SK-N-SH treated with all-trans-retinoic acid at 6 μM for 48 hours (cell line): ENCODE measurements around the gene NTM.

ENCODE experiments used
- ATAC-seq: fragments of 200-7000 bp; cut with Tn5 transposase; 3 replicates; pipeline ENCODE4 v1.9.1; 2020; ENCODE audit warnings: mild to moderate bottlenecking, moderate library complexity
- ARNTL ChIP-seq: fragments of 450-650 bp; formaldehyde crosslinking; IDR thresholded peaks from 2 replicates; pipeline ENCODE4 v1.5.0; 2020; ENCODE audit warnings: low read depth, mild to moderate bottlenecking, moderate library complexity, borderline replicate concordance
- BACH2 ChIP-seq: fragments of 250-450 bp; sonication (Bioruptor Pico); IDR thresholded peaks from 2 replicates; pipeline ENCODE4 v1.9.0; 2021; ENCODE audit warnings: mild to moderate bottlenecking, borderline replicate concordance
- CREB5 ChIP-seq: fragments of 250-450 bp; sonication (Bioruptor Pico); IDR thresholded peaks from 2 replicates; pipeline ENCODE4 v1.5.1; 2020; ENCODE audit warnings: low read depth, mild to moderate bottlenecking, moderate library complexity
- CSDC2 ChIP-seq: fragments of 250-450 bp; sonication (Bioruptor Pico); IDR thresholded peaks from 2 replicates; pipeline ENCODE4 v1.5.0; 2020; ENCODE audit warnings: mild to moderate bottlenecking, moderate library complexity
- CSRNP3 ChIP-seq: fragments of 250-450 bp; sonication (Bioruptor Pico); IDR thresholded peaks from 2 replicates; pipeline ENCODE4 v1.5.1; 2021; ENCODE audit warnings: mild to moderate bottlenecking, moderate library complexity
- ESRRG ChIP-seq: fragments of 250-450 bp; sonication (Bioruptor Pico); IDR thresholded peaks from 2 replicates; pipeline ENCODE4 v1.6.1; 2021; ENCODE audit warnings: mild to moderate bottlenecking
- PATZ1 ChIP-seq: fragments of 250-450 bp; sonication (Bioruptor Pico); IDR thresholded peaks from 2 replicates; pipeline ENCODE4 v1.8.0; 2020; ENCODE audit warnings: mild to moderate bottlenecking, moderate library complexity, borderline replicate concordance
- POU6F1 ChIP-seq: fragments of 250-450 bp; sonication (Bioruptor Pico); IDR thresholded peaks from 2 replicates; pipeline ENCODE4 v1.8.0; 2021; ENCODE audit warnings: low read depth, mild to moderate bottlenecking, moderate library complexity, borderline replicate concordance
- PPARA ChIP-seq: fragments of 250-450 bp; sonication (Bioruptor Pico); IDR thresholded peaks from 2 replicates; pipeline ENCODE4 v1.5.0; 2020; ENCODE audit warnings: mild to moderate bottlenecking, borderline replicate concordance
- RARB ChIP-seq: fragments of 250-450 bp; sonication (Bioruptor Pico); IDR thresholded peaks from 2 replicates; pipeline ENCODE4 v1.8.0; 2021; ENCODE audit warnings: mild to moderate bottlenecking, moderate library complexity
- SNAI2 ChIP-seq: fragments of 250-450 bp; sonication (Bioruptor Pico); IDR thresholded peaks from 2 replicates; pipeline ENCODE4 v1.5.0; 2020; ENCODE audit warnings: mild to moderate bottlenecking, moderate library complexity
- TCF4 ChIP-seq: fragments of 250-450 bp; sonication (Bioruptor Pico); IDR thresholded peaks from 2 replicates; pipeline ENCODE4 v1.8.0; 2021; ENCODE audit warnings: mild to moderate bottlenecking, moderate library complexity, borderline replicate concordance
- TOX ChIP-seq: fragments of 250-450 bp; sonication (Bioruptor Pico); IDR thresholded peaks from 2 replicates; pipeline ENCODE4 v1.8.0; 2021; ENCODE audit warnings: mild to moderate bottlenecking, moderate library complexity, borderline replicate concordance
- ZC3H10 ChIP-seq: fragments of 250-450 bp; sonication (Bioruptor Pico); IDR thresholded peaks from 2 replicates; pipeline ENCODE4 v1.5.1; 2021; ENCODE audit warnings: mild to moderate bottlenecking, moderate library complexity
- ZFP3 ChIP-seq: fragments of 250-450 bp; sonication (Bioruptor Pico); IDR thresholded peaks from 2 replicates; pipeline ENCODE4 v1.5.0; 2020; ENCODE audit warnings: mild to moderate bottlenecking, moderate library complexity
- ZFP30 ChIP-seq: fragments of 450-650 bp; formaldehyde crosslinking; IDR thresholded peaks from 2 replicates; pipeline ENCODE4 v1.5.0; 2022; ENCODE audit warnings: mild to moderate bottlenecking, moderate library complexity
- ZNF565 ChIP-seq: fragments of 450-650 bp; formaldehyde crosslinking; conservative IDR thresholded peaks from 2 replicates; pipeline ENCODE4 v1.5.0; 2020; ENCODE audit warnings: low read depth, mild to moderate bottlenecking, moderate library complexity
- ZNF70 ChIP-seq: fragments of 450-650 bp; formaldehyde crosslinking; IDR thresholded peaks from 2 replicates; pipeline ENCODE4 v1.5.0; 2020; ENCODE audit warnings: mild to moderate bottlenecking, moderate library complexity
- ZNF8 ChIP-seq: fragments of 450-650 bp; formaldehyde crosslinking; IDR thresholded peaks from 2 replicates; pipeline ENCODE4 v1.5.0; 2020; ENCODE audit warnings: mild to moderate bottlenecking, moderate library complexity

Gene NTM

GRCh38 chr11:132075447-132075846 is 705.0 kb downstream of the NTM start (continued):
- TF ChIP-seq POU6F1 (CRISPR knock-in tag) (no peak), ZNF70 (CRISPR knock-in tag) (no peak)

- TF ChIP-seq ZC3H10 (CRISPR knock-in tag) (no peak), CREB5 (no peak), CSRNP3 (CRISPR knock-in tag) (no peak), CSDC2 (CRISPR knock-in tag) (no peak), PATZ1 (CRISPR knock-in tag) (no peak), ZNF565 (CRISPR knock-in tag) (no peak), TOX (CRISPR knock-in tag) (no peak), ZFP30 (CRISPR knock-in tag) (no peak), PPARA (CRISPR knock-in tag) (no peak), POU6F1 (CRISPR knock-in tag) (no peak)
- no peak for ATAC-seq
Observed at GRCh38 chr11:132077416-132077815, 707.0 kb downstream of the NTM start.

GRCh38 chr11:132078264-132079076 is 708.1 kb downstream of the NTM start:
- no peak for ATAC-seq
- TF ChIP-seq TCF4: no peak
- TF ChIP-seq PPARA (CRISPR knock-in tag): no peak
- no peak for TF ChIP-seq CSRNP3 (CRISPR knock-in tag)
- no peak for TF ChIP-seq ZNF8 (CRISPR knock-in tag)
- no peak for TF ChIP-seq CSDC2 (CRISPR knock-in tag)
- TF ChIP-seq ZC3H10 (CRISPR knock-in tag): no peak
- no peak for TF ChIP-seq ESRRG
- TF ChIP-seq SNAI2: no peak
- no peak for TF ChIP-seq ZNF70 (CRISPR knock-in tag)
- TF ChIP-seq RARB (CRISPR knock-in tag): no peak
- no peak for TF ChIP-seq ZFP30 (CRISPR knock-in tag)

GRCh38 chr11:132080127-132080526 is 709.7 kb downstream of the NTM start:
- no peak for ATAC-seq
- no peak for TF ChIP-seq ESRRG
- TF ChIP-seq ZC3H10 (CRISPR knock-in tag): no peak
- TF ChIP-seq CSDC2 (CRISPR knock-in tag): no peak
- no peak for TF ChIP-seq POU6F1 (CRISPR knock-in tag)
- no peak for TF ChIP-seq ARNTL (CRISPR knock-in tag)
- TF ChIP-seq BACH2: no peak
- no peak for TF ChIP-seq PATZ1 (CRISPR knock-in tag)
- TF ChIP-seq ZFP3 (CRISPR knock-in tag): no peak
- TF ChIP-seq CREB5: no peak
- TF ChIP-seq ZNF70 (CRISPR knock-in tag): no peak
- no peak for TF ChIP-seq TCF4
